ENCODE data around the gene GRID2. TPM values are rescaled to one million over a fixed set of nuclear protein-coding genes. Genes with fewer than 3 reads are reported as not detected.
A peak's percentile ranks its signal among the peaks of the same experiment; 100 is the strongest.

Gene GRID2
- total RNA-seq, result 1 to 10 TPM in 1 of 5 donors, not detected in 4; 6.4 TPM
- polyA plus RNA-seq, result not detected
- long read RNA-seq, donor 1, result 0 reads
- long read RNA-seq, donor 2, result 0 reads
- long read RNA-seq, donor 3, result 0 reads
- long read RNA-seq, donor 4, result 0 reads
- long read RNA-seq, donor 5, result 0 reads
- long read RNA-seq, donor 6, result 0 reads
- long read RNA-seq, donor 7, result 0 reads
- long read RNA-seq, donor 8, result 0 reads
- long read RNA-seq, donor 9, result 0 reads
- long read RNA-seq, donor 10, result 0 reads

DNA sequence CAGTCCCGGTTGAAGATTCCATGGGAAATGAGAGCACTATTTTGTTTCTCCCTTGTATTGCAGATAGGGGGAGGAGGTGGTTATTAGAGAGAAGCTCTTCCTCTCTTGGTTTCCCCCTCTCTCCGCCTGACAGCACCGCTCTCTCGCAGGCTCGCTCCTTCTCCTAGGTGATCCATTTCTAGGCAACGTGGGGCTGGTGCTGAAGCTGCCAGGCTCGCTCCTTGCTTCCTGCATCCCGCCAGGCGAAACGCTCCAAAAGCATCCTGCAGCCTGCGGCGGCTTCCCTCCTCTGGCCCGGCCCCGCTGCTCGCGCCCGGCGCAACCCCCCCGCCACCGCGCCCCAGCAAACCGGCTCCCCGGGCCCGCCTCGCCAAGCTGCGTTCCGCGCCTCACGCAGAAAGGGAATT lies at the start of gene GRID2:
Gene GRID2 (plus strand): TSS at position 346 of the 407 bp plus-strand sequence.
- peak within 1 kb of the TSS in 1 of 5 donors; percentile 69 for H3K27ac ChIP-seq
- TF ChIP-seq POLR2AphosphoS5 (IDR thresholded peaks at IDR 0.05) (no peak), POLR2A (IDR thresholded peaks at IDR 0.05) (no peak), CTCF (IDR thresholded peaks at IDR 0.05) (no peak)
- no peaks in the 10 kb centered on the region for H3K36me3 ChIP-seq
- peak in 1 of 2 donors; percentile 65 for DNase-seq
- 1 to 12% (median 1%) methylated on average over 18 to 29 of the region's 29 CpGs for WGBS, 5 donors
- H3K4me1 ChIP-seq, result peaks cover 18 to 31% (median 28%) of the 10 kb centered on the region in 4 donors
- peaks cover 0 to 54% (median 30%) of the 10 kb centered on the region in 3 donors for H3K27me3 ChIP-seq
- H3K4me3 ChIP-seq, result peak within 1 kb of the TSS; percentile 44 to 54 (median 45)
- intact Hi-C loops (cut with DNase I; ENCODE audit: low total_unique reads), result no loop called here
- no peaks in the 10 kb centered on the region for H3K9me3 ChIP-seq

DNA sequence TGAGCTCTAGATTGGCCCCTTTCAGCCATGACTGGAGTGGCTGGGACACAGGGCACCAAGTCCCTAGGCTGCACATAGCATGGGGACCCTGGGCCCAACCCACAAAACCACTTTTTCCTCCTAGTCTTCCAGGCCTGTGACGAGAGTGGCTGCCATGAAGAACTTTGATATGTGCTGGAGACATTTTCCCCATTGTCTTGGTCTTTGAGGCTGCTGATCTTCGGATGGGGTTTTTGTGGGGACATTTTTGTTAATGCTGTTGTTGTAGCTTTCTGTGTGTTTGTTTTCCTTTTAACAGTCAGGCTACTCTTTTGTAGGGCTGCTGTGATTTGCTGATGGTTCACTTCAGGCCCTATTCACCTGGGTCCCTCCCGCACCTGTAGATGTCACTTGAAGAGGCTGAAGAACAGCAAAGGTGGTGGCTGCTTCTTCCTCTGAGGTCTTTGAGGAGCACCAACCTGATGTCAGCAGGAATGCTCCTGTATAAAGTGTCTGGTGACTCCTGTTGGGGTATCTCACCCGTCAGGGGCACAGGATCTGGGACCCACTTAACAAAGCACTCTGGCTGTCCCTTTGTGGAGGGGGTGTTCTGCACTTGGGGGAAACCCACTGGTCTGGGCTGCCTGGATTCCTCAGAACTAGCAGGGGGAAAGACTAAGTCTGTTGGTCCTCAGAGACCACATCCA lies 49.6 kb upstream of the GRID2 start:
- Histone ChIP-seq H3K27me3 (no peaks in the 10 kb centered on the region), H3K4me1 (no peaks in the 10 kb centered on the region), H3K9me3 (peaks cover 0 to 45% (median 22%) of the 10 kb centered on the region in 4 donors), H3K27ac (no peak overlapping the region), H3K36me3 (no peaks in the 10 kb centered on the region), H3K4me3 (no peak overlapping the region)
- WGBS, 5 donors, result 86 to 93% (median 92%) methylated on average over 4 of the region's 4 CpGs
- TF ChIP-seq POLR2AphosphoS5 (IDR thresholded peaks at IDR 0.05), result no peak
- no peak for TF ChIP-seq EP300 (IDR thresholded peaks at IDR 0.05)
- no peak for TF ChIP-seq CTCF (IDR thresholded peaks at IDR 0.05)
- no peak for TF ChIP-seq POLR2A (IDR thresholded peaks at IDR 0.05)
- DNase-seq, result no peak
- intact Hi-C loops (cut with DNase I; ENCODE audit: low total_unique reads), result no loop called here

- H3K4me1 ChIP-seq, result no peaks in the 10 kb centered on the region
- no peak overlapping the region for H3K27ac ChIP-seq
- WGBS, 5 donors, result 87 to 100% (median 89%) methylated on average over 2 to 8 of the region's 8 CpGs
- no peaks in the 10 kb centered on the region for H3K36me3 ChIP-seq
- DNase-seq, result no peak
- no peak overlapping the region for H3K4me3 ChIP-seq
- H3K9me3 ChIP-seq, result peaks cover 0 to 45% (median 22%) of the 10 kb centered on the region in 4 donors
- intact Hi-C loops (cut with DNase I; ENCODE audit: low total_unique reads), result no loop called here
- TF ChIP-seq EP300 (IDR thresholded peaks at IDR 0.05), result no peak
- H3K27me3 ChIP-seq, result no peaks in the 10 kb centered on the region
Observed at GRCh38 chr4:92254767-92255442, 48.9 kb upstream of the GRID2 start.

DNA sequence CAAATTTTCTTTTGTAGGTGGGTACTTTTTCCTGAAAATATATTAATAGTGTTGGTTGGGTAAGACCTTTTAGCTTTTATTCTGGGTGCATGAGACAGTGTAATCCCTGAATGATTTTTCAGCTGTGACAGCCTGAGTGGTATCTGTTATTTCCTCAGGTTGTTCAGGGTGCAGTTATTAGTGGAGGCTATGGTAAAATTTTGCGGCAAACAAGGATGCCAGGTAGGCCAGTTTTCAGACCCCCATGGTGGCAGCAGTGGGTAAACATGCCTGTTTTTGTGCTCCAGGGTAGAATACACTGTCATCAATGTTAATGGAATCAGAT lies 47.9 kb upstream of the GRID2 start:
- no peaks in the 10 kb centered on the region for H3K27me3 ChIP-seq
- intact Hi-C loops (cut with DNase I; ENCODE audit: low total_unique reads), result no loop called here
- H3K4me3 ChIP-seq, result no peak overlapping the region
- peaks cover 0 to 45% (median 21%) of the 10 kb centered on the region in 4 donors for H3K9me3 ChIP-seq
- no peaks in the 10 kb centered on the region for H3K36me3 ChIP-seq
- TF ChIP-seq CTCF (IDR thresholded peaks at IDR 0.05) (no peak), POLR2AphosphoS5 (IDR thresholded peaks at IDR 0.05) (no peak), POLR2A (IDR thresholded peaks at IDR 0.05) (no peak), EP300 (IDR thresholded peaks at IDR 0.05) (no peak)
- H3K4me1 ChIP-seq, result no peaks in the 10 kb centered on the region
- 91 to 100% (median 100%) methylated on average over 1 of the region's 1 CpG for WGBS, 5 donors
- DNase-seq, result no peak
- H3K27ac ChIP-seq, result no peak overlapping the region

Measured in stomach (tissue), 19 donors.